GM19025 (cell line): ENCODE results near the gene RNF112.

ENCODE experiments used
- ATAC-seq: cut with Tn5 transposase; IDR thresholded peaks from one replicate; pipeline ENCODE4 v1.9.1; 2021; ENCODE audit warnings: mild to moderate bottlenecking, low read depth, moderate library complexity; ENCODE audit not compliant: unreplicated experiment

Gene RNF112

GRCh38 chr17:19410875-19411620, at the start of gene RNF112:
RNF112 (plus strand) TSS chr17:19411232; CDS start chr17:19411409, 177 bp downstream.
- no peak for ATAC-seq

GRCh38 chr17:19361326-19361725, 49.7 kb upstream of the RNF112 start:
- ATAC-seq, result no peak

GRCh38 chr17:19361944-19362276, 49.1 kb upstream of the RNF112 start:
- no peak for ATAC-seq

GRCh38 chr17:19362277-19363113, 48.5 kb upstream of the RNF112 start, which contains the start of gene B9D1:
B9D1 (minus strand) TSS chr17:19362723; CDS start chr17:19362569, 154 bp downstream.
- ATAC-seq, result peak; percentile 81

GRCh38 chr17:19363114-19363438, 48.0 kb upstream of the RNF112 start:
- no peak for ATAC-seq

- ATAC-seq, result no peak
Measured at GRCh38 chr17:19363460-19364035, 47.5 kb upstream of the RNF112 start.

- ATAC-seq, result no peak
Measured at GRCh38 chr17:19364699-19365498, 46.1 kb upstream of the RNF112 start.

GRCh38 chr17:19365499-19365817, 45.6 kb upstream of the RNF112 start:
- no peak for ATAC-seq

- no peak for ATAC-seq
Measured at GRCh38 chr17:19365833-19366636, 45.0 kb upstream of the RNF112 start.

GRCh38 chr17:19366637-19366972, 44.4 kb upstream of the RNF112 start:
- no peak for ATAC-seq

- no peak for ATAC-seq
Measured at GRCh38 chr17:19368229-19368628, 42.8 kb upstream of the RNF112 start.

GRCh38 chr17:19369107-19369778, 41.8 kb upstream of the RNF112 start:
- ATAC-seq, result no peak

GRCh38 chr17:19369846-19370492, 41.1 kb upstream of the RNF112 start:
- no peak for ATAC-seq

GRCh38 chr17:19370493-19370960, 40.5 kb upstream of the RNF112 start:
- no peak for ATAC-seq

- ATAC-seq, result no peak
Measured at GRCh38 chr17:19371259-19372010, 39.6 kb upstream of the RNF112 start.

- ATAC-seq, result no peak
Measured at GRCh38 chr17:19372011-19372370, 39.0 kb upstream of the RNF112 start.

- ATAC-seq, result no peak
Measured at GRCh38 chr17:19372439-19372838, 38.6 kb upstream of the RNF112 start.

GRCh38 chr17:19372866-19373504, 38.0 kb upstream of the RNF112 start:
- no peak for ATAC-seq
